Stimulated activated CD4-positive, alpha-beta T cell treated with anti-CD3 and anti-CD28 coated beads, Interleukin-1b, Interleukin-23, amount 100 ng/mL, for 48 hours (primary cell): ENCODE data around the gene CRYBA4.

Source experiments
- DNase-seq: peaks from one replicate; pipeline ENCODE4 v3.0.0-alpha.2; 2020

CRYBA4 gene

GRCh38 chr22:26663374-26663923 is 41.7 kb downstream of the CRYBA4 start:
- no peak for DNase-seq

GRCh38 chr22:26665813-26666231 is 44.1 kb downstream of the CRYBA4 start:
- DNase-seq: no peak

- DNase-seq: no peak
These were observed 45.4 kb downstream of the CRYBA4 start for GRCh38 chr22:26667140-26667539.

- DNase-seq: no peak
These were observed 47.3 kb downstream of the CRYBA4 start for GRCh38 chr22:26669060-26669481.

GRCh38 chr22:26670459-26670858 is 48.7 kb downstream of the CRYBA4 start:
- DNase-seq: no peak

- DNase-seq: peak; percentile 69
These were observed 49.7 kb downstream of the CRYBA4 start for GRCh38 chr22:26671317-26672059.

- no peak for DNase-seq
These were observed 50.3 kb downstream of the CRYBA4 start for GRCh38 chr22:26672060-26672471.

- DNase-seq: peak; percentile 93
These were observed 51.1 kb downstream of the CRYBA4 start for GRCh38 chr22:26672590-26673468.

GRCh38 chr22:26673486-26673885 is 51.7 kb downstream of the CRYBA4 start:
- peak; percentile 47 for DNase-seq

GRCh38 chr22:26674211-26675190 is 52.7 kb downstream of the CRYBA4 start:
- no peak for DNase-seq

GRCh38 chr22:26675687-26676268 is 54.0 kb downstream of the CRYBA4 start:
- no peak for DNase-seq

- no peak for DNase-seq
These were observed 55.5 kb downstream of the CRYBA4 start for GRCh38 chr22:26677217-26677616.

GRCh38 chr22:26679003-26679629 is 57.4 kb downstream of the CRYBA4 start:
- peak; percentile 74 for DNase-seq
